GDM1 (cell line): ENCODE results near the gene INSYN2A.

Source experiments
- DNase-seq: peaks from one replicate; lab custom pipeline; 2025; lab: John Stamatoyannopoulos, UW

INSYN2A gene

GRCh38 chr10:127151981-127152699, 44.3 kb downstream of the INSYN2A start:
- DNase-seq, result no peak

GRCh38 chr10:127151541-127151940, 44.9 kb downstream of the INSYN2A start:
- no peak for DNase-seq

GRCh38 chr10:127150136-127150535, 46.3 kb downstream of the INSYN2A start:
- no peak for DNase-seq

- no peak for DNase-seq
These were observed 46.8 kb downstream of the INSYN2A start for GRCh38 chr10:127149501-127150081.

GRCh38 chr10:127148933-127149220, 47.5 kb downstream of the INSYN2A start:
- DNase-seq, result no peak

- no peak for DNase-seq
These were observed 48.1 kb downstream of the INSYN2A start for GRCh38 chr10:127148066-127148932.

GRCh38 chr10:127146661-127147060, 49.7 kb downstream of the INSYN2A start:
- no peak for DNase-seq
